GM12878 (cell line): Measurements from ENCODE around the gene CCDC102B. TPM values are rescaled to one million over a fixed set of nuclear protein-coding genes. Genes with fewer than 3 reads are reported as not detected.

ENCODE experiments used
- ATAC-seq: fragments of 200-7000 bp; cut with Tn5 transposase; 3 replicates; pipeline ENCODE4 v1.9.1; 2020; ENCODE audit warnings: mild to moderate bottlenecking, moderate library complexity
- BruUV-seq: library from RNA; stranded (reverse); fragments of 400-500 nt; replicated peaks from 2 replicates; lab custom pipeline; 2021; lab: Mats Ljungman, UMichigan
- CTCF ChIA-PET: fragments of 300-600 bp; sonication (Branson Sonifier 250); formaldehyde crosslinking; extraction: SDS; loops from one replicate; lab custom pipeline; 2021; ENCODE audit warnings: inconsistent platforms; lab: Yijun Ruan, JAX
- POLR2A ChIA-PET: fragments of 350-600 bp; formaldehyde crosslinking; extraction: SDS; loops from one replicate; lab custom pipeline; 2021; ENCODE audit warnings: inconsistent platforms; lab: Charles Lee
- RAD21 ChIA-PET: fragments of 300-600 bp; sonication (Branson Sonifier 250); formaldehyde crosslinking; loops from one replicate; lab custom pipeline; 2023; ENCODE audit warnings: antibody characterized with exemption; ENCODE audit not compliant: unreplicated experiment; lab: Charles Lee
- SMC1A ChIA-PET: fragments of 300-600 bp; sonication (Branson Sonifier 250); formaldehyde crosslinking; loops from one replicate; lab custom pipeline; 2023; ENCODE audit not compliant: unreplicated experiment, uncharacterized antibody; lab: Charles Lee
- DNase-seq: peaks from one replicate; pipeline ENCODE4 v3.0.0-alpha.2; 2011; ENCODE audit warnings: low read depth, low spot score
- FAIRE-seq: peaks from 3 replicates; lab custom pipeline; 2011; peaks lifted over from hg19 to GRCh38; lab: Jason Lieb, UNC
- H2AFZ ChIP-seq: 2 replicates; pipeline ENCODE4 v1.6.0; 2011; ENCODE audit warnings: low read depth, low read length, control low read depth; ENCODE audit not compliant: control insufficient read depth
- H3K27ac ChIP-seq: 2 replicates; pipeline ENCODE4 v1.5.1; 2011; ENCODE audit warnings: control low read depth; ENCODE audit not compliant: control insufficient read depth, insufficient read depth
- H3K27me3 ChIP-seq, 2 experiments: replicated peaks in 1 of 2; 2 replicates each; pipeline versions ENCODE4 v1.6.0 to v1.6.1; 2011; ENCODE audit warnings: low read length in 1 of 2; ENCODE audit not compliant: control insufficient read depth in 2 of 2, insufficient read depth in 2 of 2
- H3K36me3 ChIP-seq, 2 experiments: 2 replicates each; pipeline ENCODE4 v1.5.1; 2011; ENCODE audit warnings: low read length in 1 of 2; ENCODE audit not compliant: control insufficient read depth in 2 of 2, insufficient read depth in 2 of 2
- H3K4me1 ChIP-seq: 2 replicates; pipeline ENCODE4 v1.6.1; 2011; ENCODE audit warnings: mild to moderate bottlenecking, low read length, moderate library complexity, mixed read lengths; ENCODE audit not compliant: control insufficient read depth, insufficient read depth
- H3K4me2 ChIP-seq: 2 replicates; pipeline ENCODE4 v1.6.0; 2011; ENCODE audit warnings: control low read depth; ENCODE audit not compliant: control insufficient read depth, insufficient read depth
- H3K4me3 ChIP-seq: fragments of 200-600 bp; sonication (generic); 2 replicates; pipeline ENCODE4 v1.5.1; 2016
- H3K79me2 ChIP-seq: 2 replicates; pipeline ENCODE4 v1.6.0; 2011; ENCODE audit warnings: low read length; ENCODE audit not compliant: control insufficient read depth, insufficient read depth
- H3K9ac ChIP-seq: 2 replicates; pipeline ENCODE4 v1.8.0; 2011; ENCODE audit warnings: low read length, control low read depth, mixed read lengths; ENCODE audit not compliant: control insufficient read depth, insufficient read depth
- H3K9me3 ChIP-seq: replicated peaks from 3 replicates; pipeline ENCODE4 v1.5.1; 2011; ENCODE audit warnings: mild to moderate bottlenecking, low read length; ENCODE audit not compliant: control insufficient read depth, insufficient read depth
- H4K20me1 ChIP-seq: 2 replicates; pipeline ENCODE4 v1.6.0; 2011; ENCODE audit not compliant: control insufficient read depth, insufficient read depth
- BMI1 ChIP-seq: fragments of 450-650 bp; IDR thresholded peaks from 2 replicates; pipeline ENCODE4 v1.6.1; 2016; ENCODE audit warnings: mild to moderate bottlenecking, moderate library complexity, borderline replicate concordance
- DPF2 ChIP-seq: fragments of 450-650 bp; IDR thresholded peaks from 2 replicates; pipeline ENCODE4 v1.6.1; 2017; ENCODE audit warnings: mild to moderate bottlenecking
- E4F1 ChIP-seq: fragments of 450-650 bp; IDR thresholded peaks from 2 replicates; pipeline ENCODE4 v1.6.1; 2018; ENCODE audit warnings: borderline replicate concordance, mild to moderate bottlenecking; ENCODE audit not compliant: partially characterized antibody
- JUNB ChIP-seq: IDR thresholded peaks from 2 replicates; pipeline ENCODE4 v1.6.1; 2016; ENCODE audit warnings: antibody characterized with exemption, mild to moderate bottlenecking
- KAT2A ChIP-seq: conservative IDR thresholded peaks from 2 replicates; pipeline ENCODE4 v1.6.1; 2011; ENCODE audit warnings: low read depth, low read length; ENCODE audit not compliant: control insufficient read depth
- KDM1A ChIP-seq: fragments of 200-600 bp; sonication (generic); IDR thresholded peaks from 2 replicates; pipeline ENCODE4 v1.6.1; 2016; ENCODE audit warnings: borderline replicate concordance
- MAX ChIP-seq: IDR thresholded peaks from 2 replicates; pipeline ENCODE4 v1.6.1; 2012; ENCODE audit warnings: low read depth, low read length, improper control_type of control experiment
- MEF2B ChIP-seq: fragments of 450-650 bp; IDR thresholded peaks from 2 replicates; pipeline ENCODE4 v1.6.1; 2018; ENCODE audit warnings: mild to moderate bottlenecking, moderate library complexity; ENCODE audit not compliant: partially characterized antibody, poor library complexity, severe bottlenecking
- NFIC ChIP-seq: IDR thresholded peaks from 2 replicates; pipeline ENCODE4 v1.6.1; 2012; ENCODE audit warnings: low read depth, mild to moderate bottlenecking, inconsistent platforms, low read length, moderate library complexity
- NRF1 ChIP-seq: conservative IDR thresholded peaks from 2 replicates; pipeline ENCODE4 v1.6.1; 2011; ENCODE audit warnings: mild to moderate bottlenecking, low read depth, low read length, improper control_type of control experiment
- PAX5 ChIP-seq: IDR thresholded peaks from 2 replicates; pipeline ENCODE4 v1.6.1; 2011; ENCODE audit warnings: low read depth, low read length, borderline replicate concordance
- SMARCA5 ChIP-seq: fragments of 450-650 bp; IDR thresholded peaks from 2 replicates; pipeline ENCODE4 v1.6.1; 2017; ENCODE audit warnings: mild to moderate bottlenecking
- WGBS: methylation state at CpG from one replicate; pipeline ENCODE4 v1.1.6; 2016; ENCODE audit warnings: low lambda C conversion rate; ENCODE audit not compliant: insufficient replicate concordance, insufficient coverage; ENCODE audit errors: missing lambda C conversion rate; 5-methylcytosine and 5-hydroxymethylcytosine counted together
- in situ Hi-C: fragments of 300-500 bp; cut with MboI; formaldehyde crosslinking; loops from 9 replicates; pipeline ENCODE4 v1.14.3; 2018; ENCODE audit warnings: mixed read lengths
- intact Hi-C: fragments of 100-400 bp; cut with micrococcal nuclease; formaldehyde crosslinking; loops from one replicate; pipeline ENCODE4 v1.14.2; 2022; ENCODE audit not compliant: unreplicated experiment
- polyA plus RNA-seq, 11 experiments: library from polyadenylated mRNA; depleted of rRNA in 4 of 11; unstranded in 6 of 11; stranded (reverse) in 5 of 11; fragments of >200 nt; fragmentation: Nextera tagmentation in 4 of 11; fragmentation: Illumina TruSeq in 1 of 11; extraction: Ambion mirVana in 4 of 11; extraction: Trizol in 1 of 11; gene quantifications; 1 replicate in 1 of 11; 2 replicates in 10 of 11; pipeline versions ENCODE4 v1.2.1 to v1.2.3, GENCODE V29; 2011 to 2016; ENCODE audit warnings: inconsistent platforms in 2 of 11, missing spikeins in 2 of 11, low read depth in 1 of 11
- total RNA-seq, 4 experiments: library from RNA; depleted of rRNA in 3 of 4; stranded (reverse); fragments of >200 nt in 3 of 4; fragmentation: Illumina TruSeq in 1 of 4; extraction: Trizol in 1 of 4; gene quantifications; 2 replicates each; pipeline versions ENCODE4 v1.2.1 to v1.2.3, GENCODE V29; 2013 to 2021

The CCDC102B gene
- total and polyA plus RNA-seq, 10 of the 15 experiments (the other 5 are each of a cell fraction or from before 2014, with no cell fraction given) = 2.7 to 4.7 (median 3.3) TPM

DNA sequence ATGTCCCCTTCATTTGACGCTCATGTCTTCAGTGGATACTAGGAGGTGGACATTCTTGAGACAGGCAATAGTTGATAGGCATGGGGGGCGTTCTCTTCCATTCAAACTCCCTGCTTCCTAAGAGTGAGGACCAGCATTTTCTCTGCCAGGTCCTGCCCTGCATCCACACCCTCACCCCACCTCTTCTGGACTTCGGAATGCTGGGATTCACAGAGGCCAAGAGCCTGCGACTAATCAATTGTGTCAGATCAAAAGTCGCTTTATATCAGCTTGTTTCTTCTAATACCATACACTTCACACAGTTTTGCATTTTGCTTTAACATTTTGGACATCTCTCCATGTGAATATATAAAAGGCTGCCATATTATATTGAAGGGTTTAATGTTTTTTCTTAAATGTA lies 210.7 kb downstream of the CCDC102B start:
- no peaks in the 10 kb centered on the region for H3K36me3 ChIP-seq
- no peaks in the 10 kb centered on the region for H3K27me3 ChIP-seq
- no peaks in the 10 kb centered on the region for H4K20me1 ChIP-seq
- ChIA-PET SMC1A (no interaction called here), POLR2A (no interaction called here), RAD21 (no interaction called here), CTCF (interaction anchor here (1.9 kb wide), 1 partner anchor 24 kb away, joined by 5 read pairs; no protein-coding TSS in a partner anchor)
- intact Hi-C loops (no loop called here), in situ Hi-C loops (no loop called here)
- DNase-seq (no peak), FAIRE-seq (no peak), ATAC-seq (no peak)
- H3K9me3 ChIP-seq = no peaks in the 10 kb centered on the region
- WGBS = 38% methylated on average over 5 of the region's 5 CpGs
- H2AFZ ChIP-seq = no peak overlapping the region
- H3K4me2 ChIP-seq = no peak overlapping the region
- TF ChIP-seq SMARCA5 (no peak), DPF2 (no peak), E4F1 (no peak), NFIC (no peak), BMI1 (no peak), KDM1A (no peak), NRF1 (no peak), PAX5 (no peak), KAT2A (no peak), MEF2B (no peak), MAX (no peak), JUNB (no peak)
- BruUV-seq = no TSS peak
- no peak overlapping the region for H3K9ac ChIP-seq
- no peak overlapping the region for H3K4me3 ChIP-seq
- H3K79me2 ChIP-seq = no peaks in the 10 kb centered on the region
- no peak overlapping the region for H3K27ac ChIP-seq
- H3K4me1 ChIP-seq = no peaks in the 10 kb centered on the region
